LNCAP (cell line): Measurements from ENCODE around the gene ARHGEF6.

Experiments
- TF ChIP-seq, protein P1 (sequence below): fragments of 450-650 bp; IDR thresholded peaks from 2 replicates; pipeline ENCODE4 v1.5.1; 2017; ENCODE audit warnings: mild to moderate bottlenecking

The ARHGEF6 gene

DNA sequence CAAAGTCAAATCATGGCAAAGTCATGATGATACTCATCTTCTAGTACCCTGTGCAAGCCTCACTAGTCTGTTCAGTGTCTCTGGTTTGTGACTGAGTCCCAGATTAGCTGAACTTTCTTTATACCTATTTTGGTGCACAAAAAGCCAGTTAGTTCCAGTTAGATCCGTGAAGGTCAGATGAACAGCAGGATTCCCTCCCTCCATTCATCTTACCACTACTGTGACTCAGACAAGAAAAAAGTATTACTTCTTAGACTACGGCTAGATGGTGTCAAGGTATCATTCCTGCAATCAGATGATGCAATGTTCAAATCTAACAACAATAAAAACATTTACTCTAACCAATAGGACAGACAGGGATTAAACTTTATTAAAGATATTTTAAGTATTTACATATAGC is 30.4 kb downstream of the ARHGEF6 start:
- TF ChIP-seq, protein P1, sequence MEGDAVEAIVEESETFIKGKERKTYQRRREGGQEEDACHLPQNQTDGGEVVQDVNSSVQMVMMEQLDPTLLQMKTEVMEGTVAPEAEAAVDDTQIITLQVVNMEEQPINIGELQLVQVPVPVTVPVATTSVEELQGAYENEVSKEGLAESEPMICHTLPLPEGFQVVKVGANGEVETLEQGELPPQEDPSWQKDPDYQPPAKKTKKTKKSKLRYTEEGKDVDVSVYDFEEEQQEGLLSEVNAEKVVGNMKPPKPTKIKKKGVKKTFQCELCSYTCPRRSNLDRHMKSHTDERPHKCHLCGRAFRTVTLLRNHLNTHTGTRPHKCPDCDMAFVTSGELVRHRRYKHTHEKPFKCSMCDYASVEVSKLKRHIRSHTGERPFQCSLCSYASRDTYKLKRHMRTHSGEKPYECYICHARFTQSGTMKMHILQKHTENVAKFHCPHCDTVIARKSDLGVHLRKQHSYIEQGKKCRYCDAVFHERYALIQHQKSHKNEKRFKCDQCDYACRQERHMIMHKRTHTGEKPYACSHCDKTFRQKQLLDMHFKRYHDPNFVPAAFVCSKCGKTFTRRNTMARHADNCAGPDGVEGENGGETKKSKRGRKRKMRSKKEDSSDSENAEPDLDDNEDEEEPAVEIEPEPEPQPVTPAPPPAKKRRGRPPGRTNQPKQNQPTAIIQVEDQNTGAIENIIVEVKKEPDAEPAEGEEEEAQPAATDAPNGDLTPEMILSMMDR = no peak

DNA sequence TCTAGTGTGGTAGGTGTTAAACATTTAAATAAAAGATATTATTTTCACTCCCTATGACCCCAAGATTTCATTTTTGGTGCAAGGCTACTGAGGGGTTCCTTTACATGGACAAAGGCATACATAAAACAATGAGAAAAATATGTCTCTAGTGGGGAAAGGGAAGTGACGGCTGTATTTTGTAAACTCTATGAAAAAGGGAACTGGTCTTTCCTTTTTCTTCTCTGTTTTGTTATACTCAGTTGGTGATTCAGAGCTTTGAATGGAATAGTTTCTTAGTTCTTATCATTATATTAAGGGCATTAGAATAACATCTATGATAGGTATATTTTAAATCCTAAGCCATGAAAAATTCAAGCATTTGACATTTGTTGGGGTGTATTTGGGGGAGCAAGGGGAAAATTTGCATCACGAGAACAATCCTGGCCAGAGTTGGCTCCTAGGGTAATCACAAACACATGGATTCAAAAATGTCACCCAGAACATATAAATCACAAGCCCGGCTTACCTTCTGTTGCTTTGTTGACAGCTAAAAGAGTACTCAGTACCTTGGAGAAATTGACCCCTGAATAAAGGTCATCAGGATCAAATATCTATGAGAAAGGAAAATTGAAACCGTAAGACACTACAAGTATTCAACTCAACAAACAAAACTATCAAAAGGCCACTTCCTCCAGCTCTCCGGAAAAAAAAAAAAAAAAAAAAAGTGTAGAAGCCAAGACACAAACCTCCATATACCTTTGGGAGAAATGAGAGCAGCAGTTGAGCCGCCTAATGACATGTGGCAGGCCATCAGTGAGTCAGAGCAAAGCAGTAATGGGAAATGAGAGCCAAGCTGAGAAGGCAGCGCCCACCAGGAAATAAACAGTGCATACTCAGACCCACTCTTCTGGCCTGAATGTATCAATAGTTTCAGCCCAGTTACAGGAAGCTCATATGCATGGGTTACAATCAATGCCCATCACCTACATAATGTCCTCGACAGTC is 33.4 kb downstream of the ARHGEF6 start:
- TF ChIP-seq, protein P1 = no peak

DNA sequence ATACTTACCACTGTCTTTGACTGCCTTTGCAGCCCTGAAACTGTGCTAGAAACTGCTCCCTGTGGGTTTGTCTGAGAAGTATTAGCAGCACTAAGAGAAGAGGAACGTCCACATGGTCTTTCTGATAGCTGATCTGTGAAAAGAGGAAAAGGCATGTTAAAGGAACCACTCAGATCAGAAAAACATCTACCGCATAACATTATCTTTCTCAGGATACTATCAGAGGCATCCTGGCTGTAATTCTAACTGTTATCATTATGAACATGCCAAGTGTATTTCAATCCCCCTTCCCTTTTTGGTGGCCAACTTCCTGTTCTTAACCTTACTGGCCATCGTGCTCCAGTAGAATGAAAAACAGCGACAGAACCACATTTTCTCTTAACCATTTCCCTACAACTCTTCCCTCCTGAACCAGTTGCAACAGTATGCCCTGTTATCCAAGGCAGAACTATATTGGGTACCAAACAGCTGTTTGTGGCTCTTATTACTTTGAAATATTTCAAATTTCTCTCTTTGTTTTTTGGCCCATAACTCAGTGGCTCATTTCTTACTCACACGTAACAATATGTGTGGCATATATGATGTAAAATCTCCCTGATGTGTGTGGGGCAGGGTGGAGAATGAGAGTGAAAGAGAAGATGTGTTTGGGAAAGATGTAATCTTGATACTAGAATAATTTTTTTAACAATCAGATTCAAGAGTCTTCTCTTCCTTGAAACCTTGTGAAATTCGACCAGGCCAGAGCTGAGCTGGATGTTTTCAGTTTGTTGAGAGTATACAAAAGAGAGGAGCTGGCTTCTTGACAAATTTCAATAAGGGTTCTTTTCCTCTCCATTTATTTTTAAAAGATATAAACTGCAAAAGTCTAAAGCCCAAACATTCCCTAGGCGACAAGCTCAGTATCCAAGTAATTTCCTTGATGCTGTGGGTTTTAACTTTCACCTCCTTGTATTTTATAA is 35.2 kb downstream of the ARHGEF6 start:
- TF ChIP-seq, protein P1 = no peak

DNA sequence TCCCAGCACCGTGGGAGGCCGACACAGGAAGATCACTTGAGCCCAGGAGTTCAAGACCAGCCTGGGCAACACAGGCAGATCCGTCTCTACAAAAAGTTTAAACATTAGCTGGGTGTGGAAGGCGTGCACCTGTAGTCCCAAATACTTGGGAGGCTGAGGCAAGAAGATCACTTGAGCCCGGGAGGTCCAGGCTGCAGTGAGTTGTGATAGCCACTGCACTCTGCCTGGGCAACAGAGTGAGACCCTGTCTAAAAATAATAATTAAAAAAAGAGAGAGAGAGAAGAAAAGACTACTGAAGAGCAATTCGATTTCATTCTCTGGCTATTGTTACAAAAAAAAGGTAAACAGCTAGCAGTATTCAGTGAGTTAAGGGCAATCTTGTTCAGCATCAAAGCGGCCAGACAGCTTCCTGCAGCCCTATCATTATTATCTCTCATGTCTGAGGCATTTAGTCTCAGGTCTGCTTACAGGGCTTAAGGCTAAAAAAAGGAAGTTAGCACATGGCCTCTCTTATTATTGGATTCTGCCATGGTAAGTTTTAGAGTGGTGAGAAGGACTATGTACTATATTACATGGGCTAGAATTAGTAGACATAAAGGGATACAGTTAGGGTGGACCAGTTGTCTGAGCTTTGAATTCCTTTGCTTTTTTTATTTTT is 37.9 kb downstream of the ARHGEF6 start:
- TF ChIP-seq, protein P1 = no peak

DNA sequence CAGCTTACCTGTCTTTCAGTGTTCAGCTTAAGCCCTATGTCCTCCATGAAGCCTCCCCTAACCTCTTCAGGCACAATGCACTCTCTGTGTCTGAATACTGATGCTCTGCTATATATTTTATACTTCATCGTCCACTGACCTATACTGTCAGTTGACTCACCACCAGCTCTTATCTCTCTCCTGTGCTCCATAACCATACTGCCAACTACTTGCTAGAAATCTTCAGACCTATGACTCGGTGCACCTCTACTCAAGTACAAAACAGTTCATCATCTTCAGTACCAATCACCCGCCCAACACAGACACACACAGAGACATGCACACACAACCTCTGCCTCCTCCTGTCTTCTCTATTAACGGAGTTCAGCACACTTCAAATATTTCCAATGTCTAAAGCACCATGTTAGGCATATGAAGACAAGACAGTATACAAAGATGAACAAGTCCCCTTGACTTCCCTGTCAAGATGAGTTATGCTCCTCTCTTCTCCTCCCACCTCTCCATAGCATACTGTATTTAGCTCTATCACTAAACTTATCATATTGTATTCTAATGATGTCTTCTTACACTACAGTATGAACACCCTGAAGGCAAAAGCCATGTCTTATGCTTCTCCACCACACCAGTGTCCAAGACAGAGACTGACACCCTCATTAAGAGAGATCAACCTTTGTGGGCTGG is 42.5 kb downstream of the ARHGEF6 start:
- TF ChIP-seq, protein P1 = no peak

DNA sequence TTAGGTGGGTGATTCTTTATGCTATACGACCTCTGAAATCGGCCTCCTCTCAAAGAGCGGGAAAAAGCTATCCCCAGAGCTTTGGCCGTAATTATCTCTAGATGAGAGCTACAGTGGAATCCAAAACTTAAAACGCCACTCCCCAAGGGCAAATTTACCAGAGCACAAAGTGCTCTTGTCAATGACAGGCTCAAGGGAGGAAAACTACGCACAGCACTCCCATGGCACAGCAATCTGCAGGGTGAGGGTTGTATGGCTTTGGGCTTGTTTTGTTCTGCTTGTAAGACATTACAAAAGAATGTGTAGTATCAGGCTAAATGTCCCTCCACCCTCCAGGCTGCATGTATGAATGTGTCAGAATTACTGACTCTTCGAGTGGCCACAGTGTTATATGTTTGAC is 44.0 kb downstream of the ARHGEF6 start:
- TF ChIP-seq, protein P1 = no peak
